A549 (cell line): Measurements from ENCODE around the gene DLGAP1. TPM values are rescaled to one million over a fixed set of nuclear protein-coding genes. Genes with fewer than 3 reads are reported as not detected.

ENCODE experiments used
- ATAC-seq, 2 experiments: fragments of 200-7000 bp in 1 of 2; fragments of >200 bp in 1 of 2; cut with Nextera tagmentation in 1 of 2; cut with Tn5 transposase in 1 of 2; 3 replicates each; pipeline versions ENCODE4 v1.8.0 to v1.9.1; 2018 to 2020; ENCODE audit warnings: mild to moderate bottlenecking in 1 of 2, moderate library complexity in 1 of 2
- CTCF ChIA-PET: fragments of 300-600 bp; sonication (Branson Sonifier 250); formaldehyde crosslinking; extraction: SDS; loops from one replicate; lab custom pipeline; 2021; ENCODE audit warnings: antibody characterized with exemption, inconsistent platforms; lab: Yijun Ruan, JAX
- POLR2A ChIA-PET: fragments of 350-600 bp; formaldehyde crosslinking; extraction: SDS; loops from one replicate; lab custom pipeline; 2021; ENCODE audit warnings: antibody characterized with exemption, inconsistent platforms; lab: Yijun Ruan, JAX
- DNase-seq, 2 experiments: peaks; one replicate each; pipeline versions ENCODE4 v3.0.0 to v3.0.0-alpha.2; 2011 to 2016; ENCODE audit warnings: low read depth in 1 of 2, low spot score in 1 of 2
- FAIRE-seq: peaks from 2 replicates; lab custom pipeline; 2011; peaks lifted over from hg19 to GRCh38; lab: Jason Lieb, UNC
- H3K27ac ChIP-seq, 2 experiments: fragments of >200 bp; sonication (Bioruptor Twin); formaldehyde crosslinking; 3 replicates each; pipeline ENCODE4 v1.5.1; 2016 to 2017
- H3K4me1 ChIP-seq: fragments of >200 bp; sonication (Bioruptor Twin); formaldehyde crosslinking; 3 replicates; pipeline ENCODE4 v1.6.1; 2016
- H3K4me2 ChIP-seq: fragments of >200 bp; sonication (Bioruptor Twin); formaldehyde crosslinking; 3 replicates; pipeline ENCODE4 v1.6.1; 2016
- H3K4me3 ChIP-seq: fragments of >200 bp; sonication (Bioruptor Twin); formaldehyde crosslinking; 3 replicates; pipeline ENCODE4 v1.5.1; 2016
- H3K9me3 ChIP-seq: fragments of >200 bp; sonication (Bioruptor Twin); formaldehyde crosslinking; 3 replicates; pipeline ENCODE4 v1.6.1; 2016
- ATOH8 ChIP-seq: fragments of 250-450 bp; sonication (Bioruptor Pico); IDR thresholded peaks from 2 replicates; pipeline ENCODE4 v1.5.0; 2020; ENCODE audit warnings: low read depth, mild to moderate bottlenecking, moderate library complexity
- BHLHE40 ChIP-seq: IDR thresholded peaks from 2 replicates; pipeline ENCODE4 v1.6.1; 2012; ENCODE audit warnings: low read depth, low read length, inconsistent platforms
- CBX2 ChIP-seq: fragments of 200-600 bp; sonication (generic); IDR thresholded peaks from 2 replicates; pipeline ENCODE4 v1.6.1; 2016; ENCODE audit warnings: low read depth, mild to moderate bottlenecking, borderline replicate concordance
- CHD2 ChIP-seq: fragments of 150-350 bp; IDR thresholded peaks from 2 replicates; pipeline ENCODE4 v1.6.1; 2014; ENCODE audit warnings: low read length; ENCODE audit not compliant: partially characterized antibody
- CHD4 ChIP-seq: fragments of 200-600 bp; sonication (generic); IDR thresholded peaks from 2 replicates; pipeline ENCODE4 v1.6.1; 2016; ENCODE audit warnings: antibody characterized with exemption, mild to moderate bottlenecking, borderline replicate concordance
- CTCF ChIP-seq: fragments of >200 bp; sonication (Bioruptor Twin); formaldehyde crosslinking; IDR thresholded peaks from 3 replicates; pipeline ENCODE4 v1.5.1; 2016
- EHMT2 ChIP-seq: fragments of 200-600 bp; sonication (generic); IDR thresholded peaks from 2 replicates; pipeline ENCODE4 v1.6.1; 2016; ENCODE audit warnings: antibody characterized with exemption, low read depth, mild to moderate bottlenecking, moderate library complexity
- ELK1 ChIP-seq: fragments of 150-350 bp; IDR thresholded peaks from 2 replicates; pipeline ENCODE4 v1.6.1; 2014; ENCODE audit warnings: low read depth, mild to moderate bottlenecking, low read length
- EP300 ChIP-seq, 2 experiments: fragments of >200 bp; sonication (Bioruptor Twin); formaldehyde crosslinking; IDR thresholded peaks; 2 replicates in 1 of 2; 3 replicates in 1 of 2; pipeline ENCODE4 v1.6.1; 2016 to 2017
- ESRRA ChIP-seq: fragments of 150-350 bp; IDR thresholded peaks from 2 replicates; pipeline ENCODE4 v1.6.1; 2014; ENCODE audit warnings: mild to moderate bottlenecking, low read length, borderline replicate concordance
- FOSL2 ChIP-seq, 2 experiments: fragments of 450-650 bp in 1 of 2; fragments of >200 bp in 1 of 2; sonication (Bioruptor Twin) in 1 of 2; formaldehyde crosslinking; IDR thresholded peaks; 2 replicates each; pipeline versions ENCODE4 v1.5.0 to v1.6.1; 2016 to 2020; ENCODE audit warnings: mild to moderate bottlenecking in 1 of 2, moderate library complexity in 1 of 2
- GATA3 ChIP-seq: IDR thresholded peaks from 2 replicates; pipeline ENCODE4 v1.6.1; 2012; ENCODE audit warnings: borderline replicate concordance
- HDAC2 ChIP-seq: fragments of 200-600 bp; sonication (generic); IDR thresholded peaks from 2 replicates; pipeline ENCODE4 v1.6.1; 2016
- HEYL ChIP-seq: fragments of 250-450 bp; sonication (Bioruptor Pico); IDR thresholded peaks from 2 replicates; pipeline ENCODE4 v1.8.0; 2021; ENCODE audit warnings: mild to moderate bottlenecking, moderate library complexity
- HOXA7 ChIP-seq: fragments of 250-450 bp; sonication (Bioruptor Pico); IDR thresholded peaks from 2 replicates; pipeline ENCODE4 v1.5.0; 2020; ENCODE audit warnings: mild to moderate bottlenecking, moderate library complexity
- JUN ChIP-seq, 2 experiments: fragments of >200 bp; sonication (Bioruptor Twin); formaldehyde crosslinking; IDR thresholded peaks; 2 replicates in 1 of 2; 3 replicates in 1 of 2; pipeline ENCODE4 v1.6.1; 2016 to 2017
- KDM1A ChIP-seq: fragments of 200-600 bp; sonication (generic); IDR thresholded peaks from 2 replicates; pipeline ENCODE4 v1.6.1; 2016; ENCODE audit warnings: low read depth, mild to moderate bottlenecking
- NPAS2 ChIP-seq: fragments of 250-450 bp; sonication (Bioruptor Pico); IDR thresholded peaks from 2 replicates; pipeline ENCODE4 v1.8.0; 2022; ENCODE audit warnings: mild to moderate bottlenecking, moderate library complexity, borderline replicate concordance
- RCOR1 ChIP-seq: fragments of 150-350 bp; IDR thresholded peaks from 2 replicates; pipeline ENCODE4 v1.6.1; 2014; ENCODE audit warnings: antibody characterized with exemption, low read length, low read depth
- REST ChIP-seq: fragments of 200-600 bp; sonication (generic); IDR thresholded peaks from 2 replicates; pipeline ENCODE4 v1.6.1; 2016; ENCODE audit warnings: antibody characterized with exemption, mild to moderate bottlenecking, moderate library complexity
- RFX5 ChIP-seq: fragments of 450-650 bp; IDR thresholded peaks from 2 replicates; pipeline ENCODE4 v1.7.1; 2014; ENCODE audit warnings: antibody characterized with exemption, mild to moderate bottlenecking, moderate library complexity
- TP53 ChIP-seq: fragments of 250-450 bp; sonication (Bioruptor Pico); IDR thresholded peaks from 2 replicates; pipeline ENCODE4 v1.5.0; 2021; ENCODE audit warnings: mild to moderate bottlenecking, moderate library complexity
- USF2 ChIP-seq: fragments of 450-650 bp; IDR thresholded peaks from 2 replicates; pipeline ENCODE4 v1.6.1; 2014; ENCODE audit warnings: antibody characterized with exemption
- ZC3H11A ChIP-seq: fragments of 450-650 bp; IDR thresholded peaks from 2 replicates; pipeline ENCODE4 v1.6.1; 2014; ENCODE audit warnings: antibody characterized with exemption, mild to moderate bottlenecking
- WGBS: methylation state at CpG from one replicate; pipeline ENCODE4 v1.1.6; 2017; ENCODE audit errors: missing lambda C conversion rate; 5-methylcytosine and 5-hydroxymethylcytosine counted together
- polyA plus RNA-seq, 4 experiments: library from polyadenylated mRNA; depleted of rRNA in 3 of 4; stranded (reverse); fragments of >200 nt; fragmentation: RNase III in 1 of 4; extraction: RNeasy Plus Mini Kit Qiagen cat#74134 plus additional on column Dnase treatment in 1 of 4; gene quantifications; 2 replicates in 3 of 4; 3 replicates in 1 of 4; pipeline ENCODE4 v1.2.3, GENCODE V29; 2011 to 2017

Gene DLGAP1
- polyA plus RNA-seq, 2 of the 4 experiments (the other 2 are of a cell fraction) = 0.04 to 0.12 TPM

GRCh38 chr18:4319738-4320677 is 135.1 kb downstream of the DLGAP1 start:
- Histone ChIP-seq H3K27ac (no peak overlapping the region), H3K4me2 (no peak overlapping the region), H3K9me3 (no peaks in the 10 kb centered on the region), H3K4me3 (no peak overlapping the region), H3K4me1 (no peaks in the 10 kb centered on the region)
- FAIRE-seq (no peak), DNase-seq (no peak), ATAC-seq (no peak)
- TF ChIP-seq JUN (IDR thresholded peaks at IDR 0.05) = no peak
- no peak for TF ChIP-seq BHLHE40
- no peak for TF ChIP-seq HEYL (CRISPR knock-in tag)
- TF ChIP-seq RCOR1 = no peak
- TF ChIP-seq RFX5 = no peak
- TF ChIP-seq REST = no peak
- no peak for TF ChIP-seq ZC3H11A
- TF ChIP-seq ELK1 = no peak
- no peak for TF ChIP-seq USF2
- TF ChIP-seq KDM1A = no peak
- no peak for TF ChIP-seq ESRRA
- TF ChIP-seq CHD4 = no peak
- no peak for TF ChIP-seq HDAC2
- no peak for TF ChIP-seq EHMT2
- TF ChIP-seq GATA3 = no peak
- no peak for TF ChIP-seq CBX2
- TF ChIP-seq ATOH8 (CRISPR knock-in tag) = no peak
- TF ChIP-seq HOXA7 = no peak
- 1% methylated on average over 3 of the region's 3 CpGs for WGBS
- POLR2A ChIA-PET = no interaction called here
- CTCF ChIA-PET = interaction anchor here (0.6 kb wide), 1 partner anchor 115 kb away, joined by 3 read pairs; no protein-coding TSS in a partner anchor

- POLR2A ChIA-PET = no interaction called here
- no peak for FAIRE-seq
- Histone ChIP-seq H3K4me1 (no peaks in the 10 kb centered on the region), H3K27ac (no peak overlapping the region), H3K4me2 (no peak overlapping the region), H3K4me3 (no peak overlapping the region), H3K9me3 (no peaks in the 10 kb centered on the region)
- CTCF ChIA-PET = no interaction called here
- ATAC-seq = no peak
- WGBS = 3% methylated on average over 5 of the region's 5 CpGs
- DNase-seq = no peak
- TF ChIP-seq CTCF (no peak), HEYL (CRISPR knock-in tag) (no peak), NPAS2 (no peak), TP53 (CRISPR knock-in tag) (no peak), CHD2 (no peak), REST (no peak), ESRRA (no peak), HDAC2 (no peak), FOSL2 (IDR thresholded peaks at IDR 0.05) (no peak), FOSL2 (CRISPR knock-in tag; IDR thresholded peaks at IDR 0.05) (no peak), EP300 (IDR thresholded peaks at IDR 0.05) (no peak)
Observed at GRCh38 chr18:4318311-4318710, 136.8 kb downstream of the DLGAP1 start.
